ENCODE measurements around the gene TMX1. TPM values are rescaled to one million over a fixed set of nuclear protein-coding genes. Genes with fewer than 3 reads are reported as not detected.

Gene TMX1
- total RNA-seq, 1 experiment from 2014 or later, result 46.2 TPM

DNA sequence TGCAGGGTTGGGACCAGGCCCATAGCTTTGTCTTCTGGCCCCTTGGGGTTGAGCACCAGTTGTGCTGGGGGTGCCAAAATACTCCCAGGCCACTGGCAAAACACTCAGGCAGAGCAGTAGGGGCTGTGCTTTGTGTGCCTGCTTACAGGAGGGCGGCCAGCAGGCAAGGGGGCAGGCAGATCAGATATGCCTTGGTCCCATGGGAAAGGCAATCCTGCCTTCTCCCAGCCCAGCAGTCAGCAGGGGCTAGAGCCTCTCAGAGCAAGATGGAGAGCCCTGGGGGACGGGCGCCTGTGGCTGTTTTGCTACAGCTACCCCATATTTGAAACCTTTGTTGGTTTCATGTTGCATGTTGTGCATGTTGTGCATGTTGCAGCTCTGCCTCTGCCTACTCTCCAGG is 36.2 kb upstream of the TMX1 start:
- BruUV-seq (replicated peaks), result no TSS peak
- DNase-seq (ENCODE audit: low read depth, low spot score) (no peak), ATAC-seq (no peak)
- H3K9me3 ChIP-seq (ENCODE audit: control insufficient read depth in 1 of 2, insufficient read depth in 1 of 2, low read depth in 1 of 2, low read length in 2 of 2), result no peaks in the 10 kb centered on the region
- POLR2A ChIA-PET, result no interaction called here
- no peaks in the 10 kb centered on the region for H3K4me1 ChIP-seq (ENCODE audit: control insufficient read depth in 1 of 2, insufficient read depth in 2 of 2, low read length in 2 of 2)
- no peak overlapping the region for H2AFZ ChIP-seq (ENCODE audit: low read depth, low read length, poor library complexity, severe bottlenecking)
- H3K9me2 ChIP-seq (ENCODE audit: insufficient read depth), result no peaks in the 10 kb centered on the region
- H3K9ac ChIP-seq (ENCODE audit: low read length), result no peak overlapping the region
- H3K4me3 ChIP-seq (replicated peaks in 1 of 2; ENCODE audit: low read depth in 1 of 2, low read length in 2 of 2), result no peak overlapping the region
- intact Hi-C loops (cut with micrococcal nuclease), result no loop called here
- CTCF ChIA-PET, result no interaction called here
- H3K27ac ChIP-seq (ENCODE audit: low read depth, low read length), result no peak overlapping the region
- no peaks in the 10 kb centered on the region for H4K20me1 ChIP-seq (ENCODE audit: insufficient read depth)
- H3K79me2 ChIP-seq (ENCODE audit: insufficient read depth, low read length), result no peaks in the 10 kb centered on the region
- RAD21 ChIA-PET (ENCODE audit: low non-redundant PET in 1 of 2, low total read pairs in 2 of 2, uncharacterized antibody in 2 of 2, unreplicated experiment in 2 of 2), result no interaction called here
- H3K27me3 ChIP-seq (ENCODE audit: insufficient read depth, low read length), result peaks cover 5% of the 10 kb centered on the region; the same call in 1 of the 2 replicates
- no peak for TF ChIP-seq SRF (IDR thresholded peaks at IDR 0.05; ENCODE audit: low read depth)
- no peak for TF ChIP-seq ZBTB33 (IDR thresholded peaks at IDR 0.05; ENCODE audit: extremely low read depth, insufficient replicate concordance, low read length)
- no peak for TF ChIP-seq CBX3 (IDR thresholded peaks at IDR 0.05; ENCODE audit: low read depth)
- no peak for TF ChIP-seq POLR2A (IDR thresholded peaks at IDR 0.05; ENCODE audit: borderline replicate concordance, extremely low read depth, insufficient read depth, insufficient read length)
- TF ChIP-seq EZH2phosphoT487 (IDR thresholded peaks at IDR 0.05; ENCODE audit: borderline replicate concordance), result no peak
- TF ChIP-seq, protein P1, sequence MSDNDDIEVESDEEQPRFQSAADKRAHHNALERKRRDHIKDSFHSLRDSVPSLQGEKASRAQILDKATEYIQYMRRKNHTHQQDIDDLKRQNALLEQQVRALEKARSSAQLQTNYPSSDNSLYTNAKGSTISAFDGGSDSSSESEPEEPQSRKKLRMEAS (IDR thresholded peaks at IDR 0.05), result no peak
- no peak for TF ChIP-seq ELF1 (IDR thresholded peaks at IDR 0.05; ENCODE audit: borderline replicate concordance, low read depth)
- TF ChIP-seq ZNF274 (IDR thresholded peaks at IDR 0.05; ENCODE audit: low read depth, low read length), result no peak
- TF ChIP-seq RAD21 (IDR thresholded peaks at IDR 0.05; ENCODE audit: low read depth), result no peak
- no peak for TF ChIP-seq POLR2AphosphoS5 (IDR thresholded peaks at IDR 0.05; ENCODE audit: low read depth, low read length)
- no peak for TF ChIP-seq CEBPB (IDR thresholded peaks at IDR 0.05; ENCODE audit: low read depth)
- TF ChIP-seq YY1 (IDR thresholded peaks at IDR 0.05; ENCODE audit: extremely low read depth, insufficient replicate concordance, low read depth, low read length), result no peak
- TF ChIP-seq SIN3A (IDR thresholded peaks at IDR 0.05; ENCODE audit: low read depth), result no peak
- no peak for TF ChIP-seq SP1 (IDR thresholded peaks at IDR 0.05; ENCODE audit: low read depth)
- H3K36me3 ChIP-seq (ENCODE audit: control insufficient read depth in 1 of 2, insufficient read depth in 2 of 2, low read length in 2 of 2), result no peaks in the 10 kb centered on the region
- H3K4me2 ChIP-seq (ENCODE audit: low read length), result no peak overlapping the region
